Eye (tissue), 1 donor: Measurements from ENCODE around the gene IGFBP3.

Source experiments
- DNase-seq: peaks from one replicate; pipeline ENCODE4 v3.0.0-alpha.2; 2015

Gene IGFBP3

GRCh38 chr7:45891462-45892402 lies 29.3 kb downstream of the IGFBP3 start:
- DNase-seq = no peak

- DNase-seq = peak; percentile 81
These were observed 30.1 kb downstream of the IGFBP3 start for GRCh38 chr7:45890902-45891461.

- no peak for DNase-seq
These were observed 30.8 kb downstream of the IGFBP3 start for GRCh38 chr7:45890125-45890901.

- peak; percentile 4 for DNase-seq
These were observed 31.6 kb downstream of the IGFBP3 start for GRCh38 chr7:45889367-45890067.

- DNase-seq = no peak
These were observed 32.1 kb downstream of the IGFBP3 start for GRCh38 chr7:45888993-45889366.

- peak; percentile 64 for DNase-seq
These were observed 32.7 kb downstream of the IGFBP3 start, which contains the start of gene IGFBP1 for GRCh38 chr7:45888185-45888992. IGFBP1 (plus strand) TSS chr7:45888488; CDS start chr7:45888653, 165 bp downstream.

GRCh38 chr7:45886931-45887667 lies 34.0 kb downstream of the IGFBP3 start:
- no peak for DNase-seq

- DNase-seq = no peak
These were observed 35.7 kb downstream of the IGFBP3 start for GRCh38 chr7:45885264-45885882.

- no peak for DNase-seq
These were observed 36.9 kb downstream of the IGFBP3 start for GRCh38 chr7:45884136-45884535.

- DNase-seq = no peak
These were observed 38.6 kb downstream of the IGFBP3 start for GRCh38 chr7:45882465-45882810.

- no peak for DNase-seq
These were observed 39.2 kb downstream of the IGFBP3 start for GRCh38 chr7:45881759-45882464.

- DNase-seq = no peak
These were observed 39.8 kb downstream of the IGFBP3 start for GRCh38 chr7:45881280-45881758.

GRCh38 chr7:45880433-45880860 lies 40.6 kb downstream of the IGFBP3 start:
- DNase-seq = no peak

GRCh38 chr7:45878457-45879144 lies 42.5 kb downstream of the IGFBP3 start:
- no peak for DNase-seq

GRCh38 chr7:45876519-45876918 lies 44.6 kb downstream of the IGFBP3 start:
- no peak for DNase-seq

GRCh38 chr7:45874408-45875131 lies 46.5 kb downstream of the IGFBP3 start:
- DNase-seq = no peak

GRCh38 chr7:45873355-45873754 lies 47.7 kb downstream of the IGFBP3 start:
- DNase-seq = no peak

- DNase-seq = no peak
These were observed 48.1 kb downstream of the IGFBP3 start, which contains the start of gene CCDC201 for GRCh38 chr7:45873035-45873354. CCDC201 (minus strand) TSS chr7:45873082; CDS start chr7:45873007, 75 bp downstream.
